K562 (cell line): Measurements from ENCODE around the gene PLCB1. TPM values are rescaled to one million over a fixed set of nuclear protein-coding genes. Genes with fewer than 3 reads are reported as not detected.

Source experiments
- ATAC-seq: fragments of 200-7000 bp; cut with Tn5 transposase; 3 replicates; pipeline ENCODE4 v1.9.1; 2020; ENCODE audit warnings: moderate library complexity
- BruUV-seq: library from RNA; stranded (reverse); fragments of 400-500 nt; replicated peaks from 2 replicates; lab custom pipeline; 2021; lab: Mats Ljungman, UMichigan
- CTCF ChIA-PET: fragments of 300-600 bp; formaldehyde crosslinking; extraction: SDS; loops from one replicate; lab custom pipeline; 2021; ENCODE audit warnings: low intra/inter-chr PET ratio; lab: Yijun Ruan, JAX
- POLR2A ChIA-PET: fragments of 300-600, 350-650 bp; sonication (Branson Sonifier 250); formaldehyde crosslinking; extraction: SDS; loops from one replicate; lab custom pipeline; 2021; ENCODE audit warnings: antibody characterized with exemption, inconsistent platforms; lab: Yijun Ruan, JAX
- DNase-seq, 4 experiments: peaks; one replicate each; pipeline versions ENCODE4 v3.0.0 to v3.0.0-alpha.2; 2011 to 2018; ENCODE audit warnings: low spot score in 3 of 4, mixed read lengths in 3 of 4; ENCODE audit errors: extremely low read depth in 1 of 4
- FAIRE-seq: peaks from 2 replicates; lab custom pipeline; 2011; peaks lifted over from hg19 to GRCh38; lab: Jason Lieb, UNC
- H2AFZ ChIP-seq: 2 replicates; pipeline ENCODE4 v1.6.0; 2011; ENCODE audit warnings: low read depth, low read length, control low read depth, inconsistent platforms
- H3K27ac ChIP-seq: fragments of 200-600 bp; 3 replicates; pipeline ENCODE4 v1.8.0; 2011; ENCODE audit warnings: low read depth, mild to moderate bottlenecking, control low read depth, inconsistent platforms, low read length, moderate library complexity, mixed read lengths; ENCODE audit errors: extremely low read depth
- H3K27me3 ChIP-seq, 2 experiments: fragments of 300-600 bp in 1 of 2; 2 replicates in 1 of 2; 3 replicates in 1 of 2; pipeline versions ENCODE4 v1.6.0 to v1.8.0; 2011; ENCODE audit warnings: inconsistent platforms in 2 of 2, low read length in 2 of 2, mild to moderate bottlenecking in 1 of 2, mixed read lengths in 1 of 2, moderate library complexity in 1 of 2; ENCODE audit not compliant: control insufficient read depth in 2 of 2, insufficient read depth in 2 of 2
- H3K36me3 ChIP-seq: fragments of 300-600 bp; 3 replicates; pipeline ENCODE4 v1.8.0; 2011; ENCODE audit warnings: mild to moderate bottlenecking, low read length, inconsistent platforms; ENCODE audit not compliant: control insufficient read depth, insufficient read depth
- H3K4me1 ChIP-seq, 2 experiments: fragments of 200-600 bp in 1 of 2; replicated peaks in 1 of 2; 2 replicates in 1 of 2; 3 replicates in 1 of 2; pipeline versions ENCODE4 v1.5.1 to v1.8.0; 2011; ENCODE audit warnings: inconsistent platforms in 2 of 2, low read length in 2 of 2, mild to moderate bottlenecking in 1 of 2, mixed read lengths in 1 of 2, moderate library complexity in 1 of 2; ENCODE audit not compliant: control insufficient read depth in 2 of 2, insufficient read depth in 2 of 2
- H3K4me2 ChIP-seq: 2 replicates; pipeline ENCODE4 v1.6.1; 2011; ENCODE audit warnings: low read length, control low read depth, inconsistent platforms, mixed read lengths; ENCODE audit not compliant: insufficient read depth
- H3K4me3 ChIP-seq: fragments of 200-600 bp; sonication (generic), shearing (Covaris generic); 2 replicates; pipeline ENCODE4 v1.5.1; 2016; ENCODE audit warnings: control low read depth, inconsistent platforms
- H3K79me2 ChIP-seq: fragments of 200-600 bp; 3 replicates; pipeline ENCODE4 v1.8.0; 2011; ENCODE audit warnings: low read length, inconsistent platforms; ENCODE audit not compliant: control insufficient read depth, insufficient read depth
- H3K9ac ChIP-seq, 2 experiments: 2 replicates each; pipeline versions ENCODE4 v1.6.0 to v1.6.1; 2011; ENCODE audit warnings: low read depth in 2 of 2, low read length in 2 of 2, control low read depth in 1 of 2, inconsistent platforms in 1 of 2, mild to moderate bottlenecking in 1 of 2, mixed read lengths in 1 of 2; ENCODE audit not compliant: insufficient read depth in 1 of 2
- H3K9me1 ChIP-seq: one replicate; pipeline ENCODE4 v1.6.0; 2011; ENCODE audit warnings: inconsistent platforms, mild to moderate bottlenecking, low read length, moderate library complexity; ENCODE audit not compliant: control insufficient read depth, insufficient read depth
- H3K9me3 ChIP-seq: replicated peaks from 2 replicates; pipeline ENCODE4 v1.5.1; 2011; ENCODE audit warnings: low read depth, low read length, inconsistent platforms; ENCODE audit not compliant: control insufficient read depth, insufficient read depth
- H4K20me1 ChIP-seq: replicated peaks from 2 replicates; pipeline ENCODE4 v1.6.1; 2011; ENCODE audit warnings: low read length, inconsistent platforms, mixed read lengths; ENCODE audit not compliant: control insufficient read depth, insufficient read depth
- ADNP ChIP-seq: fragments of 200-800 bp; sonication (Bioruptor generic); IDR thresholded peaks from 2 replicates; pipeline ENCODE4 v1.6.1; 2016; ENCODE audit warnings: missing genetic modification characterization, missing compliant biosample characterization
- CBFA2T3 ChIP-seq: fragments of 450-650 bp; IDR thresholded peaks from 2 replicates; pipeline ENCODE4 v1.6.1; 2017
- CHD7 ChIP-seq: fragments of 200-600 bp; sonication (generic); IDR thresholded peaks from one replicate; pipeline ENCODE4 v1.6.1; 2012; ENCODE audit warnings: mild to moderate bottlenecking, low read depth, low read length, inconsistent platforms
- CREM ChIP-seq: IDR thresholded peaks from 2 replicates; pipeline ENCODE4 v1.6.1; 2014; ENCODE audit warnings: antibody characterized with exemption, low read depth
- EWSR1 ChIP-seq: fragments of 450-650 bp; IDR thresholded peaks from 2 replicates; pipeline ENCODE4 v1.6.1; 2018; ENCODE audit warnings: borderline replicate concordance, mild to moderate bottlenecking, low read depth, moderate library complexity; ENCODE audit not compliant: partially characterized antibody
- HBP1 ChIP-seq: fragments of 450-650 bp; formaldehyde crosslinking; IDR thresholded peaks from 2 replicates; pipeline ENCODE4 v1.4.0; 2022; ENCODE audit warnings: missing genetic modification characterization
- PHTF2 ChIP-seq: fragments of 250-450 bp; sonication (Bioruptor Pico); IDR thresholded peaks from 2 replicates; pipeline ENCODE4 v1.5.0; 2021; ENCODE audit warnings: mild to moderate bottlenecking
- XRCC3 ChIP-seq: fragments of 450-650 bp; IDR thresholded peaks from 2 replicates; pipeline ENCODE4 v1.6.1; 2017; ENCODE audit warnings: mild to moderate bottlenecking, moderate library complexity
- ZZZ3 ChIP-seq: fragments of 450-650 bp; IDR thresholded peaks from 2 replicates; pipeline ENCODE4 v1.6.1; 2016; ENCODE audit warnings: antibody characterized with exemption, mild to moderate bottlenecking, moderate library complexity
- WGBS: fragments of 100-300 bp; shearing (Covaris generic); methylation state at CpG from one replicate; pipeline ENCODE4 v1.1.6; 2016; ENCODE audit warnings: low coverage, mixed read lengths; ENCODE audit not compliant: insufficient coverage; ENCODE audit errors: missing lambda C conversion rate; 5-methylcytosine and 5-hydroxymethylcytosine counted together
- in situ Hi-C: fragments of 300-500 bp; cut with MboI; formaldehyde crosslinking; loops from 4 replicates; pipeline ENCODE4 v1.15.0; 2018; ENCODE audit warnings: inconsistent platforms, mixed read lengths
- intact Hi-C: fragments of 100-400 bp; cut with micrococcal nuclease; formaldehyde crosslinking; loops from 2 replicates; pipeline ENCODE4 v1.14.2; 2022
- polyA plus RNA-seq, 8 experiments: library from polyadenylated mRNA; depleted of rRNA in 4 of 8; stranded (reverse) in 5 of 8; unstranded in 3 of 8; fragments of >200 nt; fragmentation: Nextera tagmentation in 2 of 8; fragmentation: Illumina TruSeq in 1 of 8; extraction: Ambion mirVana in 2 of 8; extraction: Trizol in 1 of 8; gene quantifications; 2 replicates each; pipeline versions ENCODE4 v1.2.1 to v1.2.3, GENCODE V29; 2011 to 2014; ENCODE audit warnings: inconsistent platforms in 1 of 8, missing spikeins in 1 of 8
- total RNA-seq, 7 experiments: library from RNA; depleted of rRNA in 6 of 7; stranded (reverse); fragments of >200 nt in 6 of 7; fragmentation: Illumina TruSeq in 2 of 7; extraction: Trizol in 2 of 7; gene quantifications; 2 replicates each; pipeline versions ENCODE4 v1.2.1 to v1.2.3, GENCODE V29; 2011 to 2021; ENCODE audit warnings: low replicate concordance in 1 of 7

Gene PLCB1
- total and polyA plus RNA-seq, 9 of the 15 experiments (the other 6 are each of a cell fraction or from before 2014, with no cell fraction given): 0.34 to 3.1 (median 1.3) TPM

- Histone ChIP-seq H2AFZ (no peak overlapping the region), H4K20me1 (no peaks in the 10 kb centered on the region), H3K27ac (no peak overlapping the region), H3K27me3 (no peaks in the 10 kb centered on the region), H3K4me2 (no peak overlapping the region), H3K4me3 (no peak overlapping the region), H3K79me2 (no peaks in the 10 kb centered on the region), H3K36me3 (no peaks in the 10 kb centered on the region), H3K9me3 (no peaks in the 10 kb centered on the region), H3K9me1 (no peaks in the 10 kb centered on the region), H3K9ac (no peak overlapping the region), H3K4me1 (no peaks in the 10 kb centered on the region)
- 0% methylated on average over 2 of the region's 5 CpGs for WGBS
- FAIRE-seq: no peak
- intact Hi-C loops: no loop called here
- ATAC-seq: no peak
- ChIA-PET CTCF (no interaction called here), POLR2A (interaction anchor here (0.6 kb wide), 1 partner anchor 224 kb away, joined by 3 read pairs; no protein-coding TSS in a partner anchor)
- TF ChIP-seq CREM: no peak
- TF ChIP-seq ZZZ3: no peak
- no peak for TF ChIP-seq HBP1
- TF ChIP-seq CBFA2T3: no peak
- no peak for TF ChIP-seq EWSR1
- TF ChIP-seq PHTF2: no peak
- no peak for TF ChIP-seq XRCC3
- TF ChIP-seq CHD7: no peak
- TF ChIP-seq ADNP: no peak
- in situ Hi-C loops: no loop called here
- no TSS peak for BruUV-seq
- DNase-seq: no peak
Observed at GRCh38 chr20:8260837-8261251, 128.8 kb downstream of the PLCB1 start.
